DND-41 (cell line): ENCODE data around the gene TBPL1.

Source experiments
- ATAC-seq: fragments of 200-7000 bp; cut with Tn5 transposase; 3 replicates; pipeline ENCODE4 v1.9.1; 2021; ENCODE audit warnings: low read depth; ENCODE audit not compliant: insufficient read depth
- DNase-seq: peaks from one replicate; pipeline ENCODE4 v3.0.0-alpha.2; 2020
- H2AFZ ChIP-seq: 2 replicates; pipeline ENCODE4 v1.6.0; 2012; ENCODE audit warnings: low read depth, low read length
- H3K27ac ChIP-seq: 2 replicates; pipeline ENCODE4 v1.5.1; 2012; ENCODE audit warnings: low read length, inconsistent platforms
- H3K27me3 ChIP-seq: fragments of 200-600 bp; sonication (generic); 2 replicates; pipeline ENCODE4 v1.6.0; 2012; ENCODE audit warnings: low read length, mild to moderate bottlenecking, inconsistent platforms; ENCODE audit not compliant: insufficient read depth, poor library complexity
- H3K36me3 ChIP-seq: 2 replicates; pipeline ENCODE4 v1.5.1; 2012; ENCODE audit warnings: low read length, inconsistent platforms; ENCODE audit not compliant: insufficient read depth
- H3K4me1 ChIP-seq: 2 replicates; pipeline ENCODE4 v1.5.1; 2012; ENCODE audit warnings: mild to moderate bottlenecking, low read length; ENCODE audit not compliant: insufficient read depth
- H3K4me2 ChIP-seq: 2 replicates; pipeline ENCODE4 v1.6.0; 2012; ENCODE audit warnings: mild to moderate bottlenecking, moderate library complexity, low read length, inconsistent platforms; ENCODE audit not compliant: insufficient read depth
- H3K4me3 ChIP-seq, 2 experiments: fragments of 200-600 bp in 1 of 2; shearing (Covaris generic) in 1 of 2; 2 replicates each; pipeline ENCODE4 v1.5.1; 2012 to 2016; ENCODE audit warnings: inconsistent platforms in 2 of 2, low read length in 2 of 2, mild to moderate bottlenecking in 2 of 2, low read depth in 1 of 2, moderate library complexity in 1 of 2
- H3K79me2 ChIP-seq: 2 replicates; pipeline ENCODE4 v1.6.0; 2012; ENCODE audit warnings: low read length, inconsistent platforms; ENCODE audit not compliant: insufficient read depth
- H3K9ac ChIP-seq: 2 replicates; pipeline ENCODE4 v1.6.0; 2012; ENCODE audit warnings: low read depth, mild to moderate bottlenecking, inconsistent platforms, low read length, moderate library complexity
- H3K9me3 ChIP-seq: 2 replicates; pipeline ENCODE4 v1.5.1; 2012; ENCODE audit warnings: low read length, moderate library complexity, mild to moderate bottlenecking, inconsistent platforms; ENCODE audit not compliant: insufficient read depth, severe bottlenecking
- H4K20me1 ChIP-seq: 2 replicates; pipeline ENCODE4 v1.6.0; 2012; ENCODE audit warnings: low read length; ENCODE audit not compliant: insufficient read depth
- CTCF ChIP-seq: IDR thresholded peaks from 2 replicates; pipeline ENCODE4 v1.5.1; 2012; ENCODE audit warnings: borderline replicate concordance, low read length, moderate library complexity, mild to moderate bottlenecking; ENCODE audit not compliant: poor library complexity, severe bottlenecking; ENCODE audit errors: extremely low read depth
- EZH2 ChIP-seq: IDR thresholded peaks from 3 replicates; pipeline ENCODE4 v1.6.1; 2012; ENCODE audit warnings: borderline replicate concordance, low read depth, mild to moderate bottlenecking, moderate library complexity, low read length, inconsistent platforms; ENCODE audit not compliant: severe bottlenecking

The TBPL1 gene

GRCh38 chr6:133991096-133991593 is 38.1 kb downstream of the TBPL1 start:
- Histone ChIP-seq H3K27ac (no peak overlapping the region), H3K4me3 (no peak overlapping the region), H3K4me2 (no peak overlapping the region), H3K79me2 (no peaks in the 10 kb centered on the region), H3K9ac (no peak overlapping the region), H3K36me3 (peaks cover 13% of the 10 kb centered on the region; the same call in 1 of the 2 replicates), H3K27me3 (no peaks in the 10 kb centered on the region), H3K4me1 (no peaks in the 10 kb centered on the region), H4K20me1 (no peaks in the 10 kb centered on the region), H3K9me3 (no peaks in the 10 kb centered on the region), H2AFZ (no peak overlapping the region)
- ATAC-seq: no peak
- TF ChIP-seq EZH2 (no peak), CTCF (no peak)
- no peak for DNase-seq

- Histone ChIP-seq H3K27me3 (no peaks in the 10 kb centered on the region), H4K20me1 (no peaks in the 10 kb centered on the region), H3K9me3 (no peaks in the 10 kb centered on the region), H3K4me2 (no peak overlapping the region), H3K79me2 (no peaks in the 10 kb centered on the region), H2AFZ (no peak overlapping the region), H3K4me3 (no peak overlapping the region), H3K4me1 (no peaks in the 10 kb centered on the region), H3K9ac (no peak overlapping the region), H3K36me3 (peaks cover 2% of the 10 kb centered on the region; the same call in 1 of the 2 replicates), H3K27ac (no peak overlapping the region)
- ATAC-seq: no peak
- no peak for DNase-seq
- TF ChIP-seq CTCF (no peak), EZH2 (no peak)
Observed at GRCh38 chr6:133992992-133993680, 40.1 kb downstream of the TBPL1 start.

GRCh38 chr6:133995296-133995695 is 42.3 kb downstream of the TBPL1 start:
- H3K27ac ChIP-seq: no peak overlapping the region
- ATAC-seq: no peak
- no peaks in the 10 kb centered on the region for H4K20me1 ChIP-seq

More at GRCh38 chr6:133995296-133995695, 42.3 kb downstream of the TBPL1 start:
- no peak overlapping the region for H2AFZ ChIP-seq
- no peak overlapping the region for H3K4me2 ChIP-seq
- no peak for DNase-seq
- no peaks in the 10 kb centered on the region for H3K36me3 ChIP-seq
- no peaks in the 10 kb centered on the region for H3K4me1 ChIP-seq
- H3K4me3 ChIP-seq: no peak overlapping the region
- H3K27me3 ChIP-seq: no peaks in the 10 kb centered on the region
- no peaks in the 10 kb centered on the region for H3K9me3 ChIP-seq
- no peak for TF ChIP-seq CTCF
- TF ChIP-seq EZH2: no peak
- H3K9ac ChIP-seq: no peak overlapping the region
- H3K79me2 ChIP-seq: no peaks in the 10 kb centered on the region
